Measurements from ENCODE around the gene DYRK4.

GRCh38 chr12:4530982-4531586, 30.9 kb upstream of the DYRK4 start:
- no peak for TF ChIP-seq CTCF (IDR thresholded peaks at IDR 0.05; ENCODE audit: low read length)
- TF ChIP-seq EZH2 (IDR thresholded peaks at IDR 0.05; ENCODE audit: borderline replicate concordance, low read length): no peak
